ENCODE measurements around the gene POMT2.

Gene POMT2

DNA sequence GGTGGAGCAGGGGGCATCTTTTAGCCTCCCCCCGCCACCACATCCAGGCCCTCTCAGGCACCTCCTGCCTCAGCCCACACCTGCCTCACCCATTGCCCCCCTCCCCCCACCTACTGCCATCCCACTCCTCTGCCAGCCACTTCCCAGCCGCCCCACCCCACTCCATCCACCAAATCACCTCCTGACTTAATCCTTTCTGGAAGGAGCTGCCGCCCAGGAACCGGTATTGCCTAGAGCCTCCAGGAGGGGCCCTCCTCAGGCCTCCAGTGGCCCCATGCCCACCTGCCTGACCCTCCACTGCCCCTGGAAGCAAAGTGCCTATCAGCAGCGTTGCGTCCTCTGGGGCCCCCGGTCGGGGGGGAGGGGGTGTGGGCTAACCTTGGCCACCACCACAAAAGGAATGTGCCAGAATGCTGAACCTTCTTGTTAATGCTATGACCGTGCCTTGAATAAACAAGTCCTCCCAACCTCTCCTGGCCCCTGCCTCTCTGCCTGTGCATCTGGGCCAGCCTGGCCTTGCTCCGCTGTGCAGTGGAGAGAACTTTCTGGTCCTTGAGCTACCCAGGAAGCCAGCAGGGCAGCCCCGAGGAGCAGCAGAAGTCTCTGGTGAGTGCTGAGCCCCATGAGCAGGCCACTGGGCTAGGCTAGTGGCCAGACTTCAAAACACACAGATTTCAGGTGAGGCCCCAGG is 61.5 kb downstream of the POMT2 start:
- ChIA-PET CTCF (no interaction called here), POLR2A (no interaction called here)
- TF ChIP-seq, protein P1, sequence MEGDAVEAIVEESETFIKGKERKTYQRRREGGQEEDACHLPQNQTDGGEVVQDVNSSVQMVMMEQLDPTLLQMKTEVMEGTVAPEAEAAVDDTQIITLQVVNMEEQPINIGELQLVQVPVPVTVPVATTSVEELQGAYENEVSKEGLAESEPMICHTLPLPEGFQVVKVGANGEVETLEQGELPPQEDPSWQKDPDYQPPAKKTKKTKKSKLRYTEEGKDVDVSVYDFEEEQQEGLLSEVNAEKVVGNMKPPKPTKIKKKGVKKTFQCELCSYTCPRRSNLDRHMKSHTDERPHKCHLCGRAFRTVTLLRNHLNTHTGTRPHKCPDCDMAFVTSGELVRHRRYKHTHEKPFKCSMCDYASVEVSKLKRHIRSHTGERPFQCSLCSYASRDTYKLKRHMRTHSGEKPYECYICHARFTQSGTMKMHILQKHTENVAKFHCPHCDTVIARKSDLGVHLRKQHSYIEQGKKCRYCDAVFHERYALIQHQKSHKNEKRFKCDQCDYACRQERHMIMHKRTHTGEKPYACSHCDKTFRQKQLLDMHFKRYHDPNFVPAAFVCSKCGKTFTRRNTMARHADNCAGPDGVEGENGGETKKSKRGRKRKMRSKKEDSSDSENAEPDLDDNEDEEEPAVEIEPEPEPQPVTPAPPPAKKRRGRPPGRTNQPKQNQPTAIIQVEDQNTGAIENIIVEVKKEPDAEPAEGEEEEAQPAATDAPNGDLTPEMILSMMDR (IDR thresholded peaks at IDR 0.05; ENCODE audit: insufficient read depth, low read length, missing control alignments): no peak
- H3K4me3 ChIP-seq (ENCODE audit: low read depth, low read length): no peak overlapping the region
- DNase-seq (ENCODE audit: low read depth, low spot score): no peak

DNA sequence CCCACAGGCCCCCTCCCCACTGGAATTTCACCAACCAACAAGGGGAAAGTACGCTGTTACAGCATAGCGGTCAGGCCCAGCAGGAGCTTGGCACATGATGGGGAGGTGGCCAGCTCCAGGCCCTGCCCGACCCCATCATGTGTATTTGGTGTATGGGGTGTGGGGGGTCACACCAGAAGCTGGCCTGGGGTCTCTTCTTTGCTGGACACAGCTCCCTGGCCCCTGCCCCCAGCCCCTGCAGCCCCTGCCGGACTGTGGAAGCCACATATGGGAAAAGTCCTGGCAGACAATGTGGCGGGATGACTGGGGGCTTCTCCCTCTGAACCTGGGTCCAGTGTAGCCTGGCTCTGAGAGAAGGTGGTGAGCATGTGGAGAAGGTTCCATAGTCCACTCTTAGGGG is 62.1 kb downstream of the POMT2 start:
- POLR2A ChIA-PET: no interaction called here
- no peak for DNase-seq (ENCODE audit: low read depth, low spot score)
- CTCF ChIA-PET: no interaction called here
- no peak overlapping the region for H3K4me3 ChIP-seq (ENCODE audit: low read depth, low read length)
- TF ChIP-seq, protein P1 (IDR thresholded peaks at IDR 0.05; ENCODE audit: insufficient read depth, low read length, missing control alignments): no peak

DNA sequence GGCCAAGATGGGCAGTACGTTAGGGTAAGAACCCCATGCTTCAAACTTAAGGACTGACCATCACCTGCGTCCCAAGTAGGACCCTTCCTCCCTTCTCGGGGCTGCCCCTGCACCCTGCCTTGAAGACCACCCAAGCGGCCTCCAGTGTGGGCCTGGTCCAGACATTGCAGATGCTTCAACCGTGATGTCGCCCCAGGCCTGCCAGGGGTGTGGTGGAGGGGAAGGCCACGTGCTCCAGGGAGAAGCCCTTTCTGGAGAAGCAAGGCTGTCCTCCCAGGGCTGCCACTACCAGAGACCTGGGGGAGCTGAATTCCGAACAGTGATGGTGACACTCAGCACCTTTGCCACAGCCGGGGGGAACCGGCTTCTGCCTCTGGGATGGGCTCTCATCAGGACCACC is 63.0 kb downstream of the POMT2 start:
- no peak overlapping the region for H3K4me3 ChIP-seq (ENCODE audit: low read depth, low read length)
- POLR2A ChIA-PET: no interaction called here
- no peak for DNase-seq (ENCODE audit: low read depth, low spot score)
- TF ChIP-seq, protein P1 (IDR thresholded peaks at IDR 0.05; ENCODE audit: insufficient read depth, low read length, missing control alignments): no peak
- CTCF ChIA-PET: no interaction called here

DNA sequence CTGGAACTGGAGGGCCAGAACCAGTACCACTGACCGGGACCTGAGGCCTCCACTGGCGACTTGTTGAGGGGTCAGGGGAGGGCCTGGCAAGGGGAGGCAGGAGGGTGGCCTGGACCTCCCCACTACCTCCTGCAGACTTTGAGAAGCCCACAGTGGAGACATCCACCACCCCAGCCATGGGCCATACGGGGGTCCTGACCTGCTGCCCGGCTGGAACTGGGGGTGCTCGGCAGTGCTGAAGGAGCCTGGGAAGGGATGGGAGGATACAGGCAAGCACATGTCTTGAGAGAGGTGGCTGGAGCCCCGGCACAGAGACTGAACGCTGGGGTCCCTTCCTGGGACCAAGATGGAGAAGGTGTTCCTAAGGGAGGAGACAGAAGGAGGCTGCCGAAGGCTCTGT is 64.0 kb downstream of the POMT2 start:
- ChIA-PET POLR2A (no interaction called here), CTCF (no interaction called here)

DNA sequence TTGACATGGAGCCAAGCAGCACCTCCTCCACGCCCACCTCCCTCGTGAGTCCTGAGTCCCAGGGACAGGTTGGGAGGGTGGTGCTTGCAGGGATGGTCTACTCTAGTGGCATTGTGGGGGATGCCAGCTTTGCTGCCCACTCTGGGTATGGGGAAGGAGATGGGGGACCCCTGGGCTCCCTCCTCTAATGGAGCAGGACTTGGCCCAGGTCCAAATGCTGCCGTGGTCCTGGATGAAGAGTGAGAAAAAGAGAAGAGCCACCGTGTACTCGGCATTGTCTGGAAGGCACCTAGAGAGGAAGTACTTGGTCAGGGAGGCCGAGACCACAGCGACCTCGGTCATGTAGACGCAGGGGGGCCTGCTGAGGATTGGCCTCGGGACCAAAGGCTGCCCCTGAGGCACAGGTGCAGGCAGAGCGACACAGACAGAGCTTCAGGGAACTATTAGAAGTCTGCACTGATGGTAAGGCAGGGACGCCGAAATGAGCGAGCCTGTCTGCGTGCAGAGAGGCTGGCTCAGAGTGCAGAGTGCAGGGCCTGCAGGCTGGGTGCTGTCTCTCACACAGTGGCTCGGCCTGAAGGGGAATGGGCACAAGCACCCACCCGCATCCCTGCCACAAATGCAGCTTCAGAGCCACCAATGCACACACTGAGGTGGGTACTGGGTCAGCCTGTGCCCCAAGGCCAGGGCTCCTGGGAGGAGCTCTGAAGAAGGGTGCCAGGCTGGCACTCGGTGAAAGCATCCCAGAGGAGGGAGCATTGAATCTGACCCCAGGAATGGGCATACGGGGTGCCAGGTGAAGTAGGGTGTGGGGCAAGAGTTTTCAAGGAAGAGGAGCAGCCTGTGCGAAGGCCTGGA is 67.1 kb downstream of the POMT2 start:
- no peak for DNase-seq (ENCODE audit: low read depth, low spot score)
- POLR2A ChIA-PET: no interaction called here
- TF ChIP-seq, protein P1 (IDR thresholded peaks at IDR 0.05; ENCODE audit: insufficient read depth, low read length, missing control alignments): no peak
- CTCF ChIA-PET: no interaction called here
- H3K4me3 ChIP-seq (ENCODE audit: low read depth, low read length): no peak overlapping the region

More for the DNA sequence above, 64.0 kb downstream of the POMT2 start:
- no peak for DNase-seq (ENCODE audit: low read depth, low spot score)
- TF ChIP-seq, protein P1 (IDR thresholded peaks at IDR 0.05; ENCODE audit: insufficient read depth, low read length, missing control alignments): no peak
- no peak overlapping the region for H3K4me3 ChIP-seq (ENCODE audit: low read depth, low read length)

DNA sequence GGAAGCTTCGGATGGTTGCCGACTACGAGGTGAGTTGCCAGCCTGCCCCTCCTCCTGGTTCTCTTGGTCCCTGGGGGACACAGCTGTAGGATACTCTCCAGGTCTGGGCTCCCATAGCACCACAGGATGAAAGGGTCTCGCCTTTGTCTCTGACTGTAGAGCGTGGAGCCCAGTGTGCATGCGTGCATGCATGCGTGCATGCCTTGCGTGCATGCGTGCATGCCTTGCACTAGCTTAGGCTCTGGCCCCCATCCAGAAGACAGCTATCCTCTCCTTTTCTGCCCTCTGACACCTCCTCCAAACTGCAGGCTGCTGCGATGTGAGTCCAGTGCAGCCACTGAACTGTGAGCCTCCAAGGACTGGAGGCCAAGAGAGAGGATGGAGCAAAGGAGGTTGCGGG is 68.8 kb downstream of the POMT2 start:
- CTCF ChIA-PET: no interaction called here
- POLR2A ChIA-PET: no interaction called here
- no peak for DNase-seq (ENCODE audit: low read depth, low spot score)

More for the DNA sequence above, 68.8 kb downstream of the POMT2 start:
- no peak overlapping the region for H3K4me3 ChIP-seq (ENCODE audit: low read depth, low read length)
- TF ChIP-seq, protein P1 (IDR thresholded peaks at IDR 0.05; ENCODE audit: insufficient read depth, low read length, missing control alignments): no peak

Data from AG04449 (cell line).